22Rv1 (cell line): ENCODE measurements around the gene LRRC7.

Experiments used
- CTCF ChIP-seq: fragments of 450-650 bp; IDR thresholded peaks from 2 replicates; pipeline ENCODE4 v1.5.1; 2017; ENCODE audit warnings: mild to moderate bottlenecking
- ZFX ChIP-seq: fragments of 450-650 bp; IDR thresholded peaks from 2 replicates; pipeline ENCODE4 v1.6.1; 2017; ENCODE audit warnings: antibody characterized with exemption, borderline replicate concordance

- TF ChIP-seq CTCF (no peak), ZFX (no peak)
Measured at GRCh38 chr1:69878338-69878737, 310.6 kb downstream of the LRRC7 start.
